PC-3 (cell line): ENCODE measurements around the gene PITPNB. TPM values are rescaled to one million over a fixed set of nuclear protein-coding genes. Genes with fewer than 3 reads are reported as not detected.

Experiments
- ATAC-seq: fragments of 200-7000 bp; cut with Tn5 transposase; 2 replicates; pipeline ENCODE4 v1.9.1; 2020; ENCODE audit warnings: mild to moderate bottlenecking, moderate library complexity
- Bru-seq: library from RNA; stranded (reverse); fragments of 400-500 nt; gene quantifications from one replicate; lab custom pipeline; 2021; lab: Mats Ljungman, UMichigan
- BruChase-seq, 2 experiments: library from RNA; stranded (reverse); fragments of 400-500 nt; gene quantifications; one replicate each; lab custom pipeline; 2021; lab: Mats Ljungman, UMichigan
- BruUV-seq: library from RNA; stranded (reverse); fragments of 400-500 nt; replicated peaks from 2 replicates; lab custom pipeline; 2021; lab: Mats Ljungman, UMichigan
- CTCF ChIA-PET: fragments of 300-600 bp; sonication (Branson Sonifier 250); formaldehyde crosslinking; loops from one replicate; lab custom pipeline; 2022; ENCODE audit warnings: antibody characterized with exemption; lab: Charles Lee
- POLR2A ChIA-PET: fragments of 300-600 bp; sonication (Branson Sonifier 250); formaldehyde crosslinking; loops from one replicate; lab custom pipeline; 2022; ENCODE audit warnings: antibody characterized with exemption; ENCODE audit not compliant: unreplicated experiment; lab: Charles Lee
- DNase-seq: peaks from one replicate; pipeline ENCODE4 v3.0.0-alpha.2; 2015
- H2AFZ ChIP-seq: fragments of 300-600 bp; sonication (generic); 2 replicates; pipeline ENCODE4 v1.6.0; 2016; ENCODE audit warnings: antibody characterized with exemption, low read length
- H3F3A ChIP-seq: fragments of 300-600 bp; sonication (generic); one replicate; pipeline ENCODE4 v1.6.0; 2017; ENCODE audit warnings: antibody characterized with exemption, low read length, control low read depth, mild to moderate bottlenecking; ENCODE audit not compliant: unreplicated experiment
- H3K27ac ChIP-seq: fragments of 300-600 bp; sonication (generic); 2 replicates; pipeline ENCODE4 v1.5.1; 2016; ENCODE audit warnings: mild to moderate bottlenecking, low read length
- H3K27me3 ChIP-seq: fragments of 300-600 bp; sonication (generic); 2 replicates; pipeline ENCODE4 v1.6.1; 2016; ENCODE audit warnings: low read length, mixed read lengths
- H3K36me3 ChIP-seq: fragments of 300-600 bp; sonication (generic); 2 replicates; pipeline ENCODE4 v1.6.1; 2016; ENCODE audit warnings: low read depth, mixed run types, low read length, mixed read lengths
- H3K4me1 ChIP-seq: fragments of 300-600 bp; sonication (generic); 2 replicates; pipeline ENCODE4 v1.5.1; 2016; ENCODE audit warnings: low read length; ENCODE audit not compliant: insufficient read depth
- H3K4me2 ChIP-seq: fragments of 300-600 bp; sonication (generic); 2 replicates; pipeline ENCODE4 v1.6.0; 2016; ENCODE audit warnings: low read length
- H3K4me3 ChIP-seq: fragments of 300-600 bp; sonication (generic); 2 replicates; pipeline ENCODE4 v1.5.1; 2016; ENCODE audit warnings: mild to moderate bottlenecking, low read length, mixed read lengths
- H3K79me2 ChIP-seq: fragments of 300-600 bp; sonication (generic); 2 replicates; pipeline ENCODE4 v1.6.1; 2017; ENCODE audit warnings: low read length, mixed read lengths
- H3K9ac ChIP-seq: fragments of 300-600 bp; sonication (generic); 2 replicates; pipeline ENCODE4 v1.6.0; 2016; ENCODE audit warnings: mild to moderate bottlenecking, low read length
- H3K9me2 ChIP-seq: fragments of 300-600 bp; sonication (generic); replicated peaks from 2 replicates; pipeline ENCODE4 v1.6.1; 2016; ENCODE audit warnings: mixed run types, low read length, mixed read lengths
- H3K9me3 ChIP-seq: fragments of 300-600 bp; sonication (generic); 2 replicates; pipeline ENCODE4 v1.6.1; 2016; ENCODE audit warnings: low read length, mixed read lengths
- H4K20me1 ChIP-seq: fragments of 300-600 bp; sonication (generic); 2 replicates; pipeline ENCODE4 v1.6.1; 2016; ENCODE audit warnings: low read length, mixed read lengths
- EZH2 ChIP-seq: fragments of 300-600 bp; sonication (generic); IDR thresholded peaks from one replicate; pipeline ENCODE4 v1.6.1; 2017; ENCODE audit warnings: antibody characterized with exemption, mild to moderate bottlenecking, low read length; ENCODE audit not compliant: unreplicated experiment
- EZH2phosphoT487 ChIP-seq: fragments of 300-600 bp; sonication (generic); IDR thresholded peaks from 2 replicates; pipeline ENCODE4 v1.6.1; 2018; ENCODE audit warnings: mild to moderate bottlenecking, antibody characterized with exemption, low read length, borderline replicate concordance
- intact Hi-C: fragments of 100-400 bp; cut with micrococcal nuclease; formaldehyde crosslinking; loops from 2 replicates; pipeline ENCODE4 v1.9.0; 2023
- long read RNA-seq: library from polyadenylated mRNA; unstranded; transcript quantifications from one replicate; pipeline ENCODE4 v2.0.0, GENCODE V29; 2021; ENCODE audit not compliant: unreplicated experiment
- total RNA-seq: library from RNA; depleted of rRNA; stranded (reverse); fragments of >200 nt; gene quantifications from 2 replicates; pipeline ENCODE4 v1.2.3, GENCODE V29; 2014; rRNA removed
- TF ChIP-seq, protein P1 (sequence below): fragments of 300-600 bp; sonication (generic); conservative IDR thresholded peaks from 2 replicates; pipeline ENCODE4 v1.5.1; 2017; ENCODE audit warnings: antibody characterized with exemption, low read depth, mild to moderate bottlenecking, low read length

PITPNB gene
- total RNA-seq: 15.3 and 22.7 TPM in 2 replicates
- Bru-seq, nascent RNA: percentile 88 among the genes with signal in this experiment
- BruChase-seq, experiment 1, labeled RNA remaining after a 6-hour chase: percentile 83 among the genes with signal in this experiment
- BruChase-seq, experiment 2, labeled RNA remaining after a 2-hour chase: percentile 90 among the genes with signal in this experiment
- long read RNA-seq, partial matches to known transcripts: 7 of 178 reads
- long read RNA-seq, other reads (novel, unspliced or antisense): 168 of 178 reads

DNA sequence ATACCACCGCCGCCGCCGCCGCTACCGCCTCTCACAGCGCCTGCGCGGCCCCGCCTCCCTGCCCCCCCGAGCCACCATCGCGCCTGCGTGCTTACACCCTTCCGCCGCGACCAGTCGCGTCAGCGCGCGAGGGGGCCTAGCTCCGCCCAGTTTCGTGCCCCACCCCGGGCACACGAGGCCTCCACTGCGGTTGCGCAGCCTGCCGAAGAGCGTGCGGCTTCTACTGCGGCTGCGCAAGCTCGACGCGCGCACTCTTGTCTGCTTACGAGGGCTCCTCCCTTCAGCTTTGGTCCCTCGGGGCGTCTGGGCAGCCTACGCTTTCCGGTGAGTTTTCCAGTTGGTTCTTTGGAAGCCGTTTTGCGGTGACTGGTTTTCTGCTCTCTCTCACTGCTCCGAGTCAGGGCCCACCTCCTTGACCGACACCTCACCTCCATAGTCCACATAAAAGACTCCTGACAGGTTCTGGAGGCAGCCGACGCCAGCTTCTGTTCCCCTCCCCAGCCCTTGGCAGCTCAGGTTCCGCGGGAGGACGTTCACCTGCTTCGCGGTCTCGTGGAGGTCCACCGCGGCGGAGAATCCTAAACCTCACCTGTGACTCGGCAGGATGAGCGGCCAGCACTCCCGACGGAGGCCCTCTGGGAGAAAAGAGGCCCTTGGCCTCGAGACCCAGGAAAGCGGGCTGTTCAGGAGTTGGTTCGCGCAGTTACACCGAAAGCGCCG, at the start of gene PITPNB:
TSS of gene PITPNB (minus strand) at position 35 of the 720 bp plus-strand sequence. CDS start 65 bp downstream, outside the sequence.
- Histone ChIP-seq H3K36me3 (no peaks in the 10 kb centered on the region), H3K9me2 (no peaks in the 10 kb centered on the region), H3K9ac (peak within 1 kb of the TSS; percentile 98), H3K4me1 (peaks cover 24% of the 10 kb centered on the region), H3K9me3 (no peaks in the 10 kb centered on the region), H2AFZ (peak within 1 kb of the TSS; percentile 92), H3F3A (no peaks in the 10 kb centered on the region), H3K4me2 (peak within 1 kb of the TSS; percentile 98), H3K4me3 (peak within 1 kb of the TSS; percentile 91), H4K20me1 (peaks cover 39% of the 10 kb centered on the region), H3K27ac (peak within 1 kb of the TSS; percentile 82), H3K79me2 (peaks cover 83% of the 10 kb centered on the region), H3K27me3 (no peaks in the 10 kb centered on the region)
- ChIA-PET CTCF (no interaction called here), POLR2A (interaction anchor here (0.6 kb wide), 2 partner anchors 11 to 445 kb away, joined by 6 to 7 read pairs; no protein-coding TSS in a partner anchor)
- ATAC-seq: peak; percentile 88
- TF ChIP-seq EZH2phosphoT487 (no peak), EZH2 (no peak)
- TF ChIP-seq, protein P1, sequence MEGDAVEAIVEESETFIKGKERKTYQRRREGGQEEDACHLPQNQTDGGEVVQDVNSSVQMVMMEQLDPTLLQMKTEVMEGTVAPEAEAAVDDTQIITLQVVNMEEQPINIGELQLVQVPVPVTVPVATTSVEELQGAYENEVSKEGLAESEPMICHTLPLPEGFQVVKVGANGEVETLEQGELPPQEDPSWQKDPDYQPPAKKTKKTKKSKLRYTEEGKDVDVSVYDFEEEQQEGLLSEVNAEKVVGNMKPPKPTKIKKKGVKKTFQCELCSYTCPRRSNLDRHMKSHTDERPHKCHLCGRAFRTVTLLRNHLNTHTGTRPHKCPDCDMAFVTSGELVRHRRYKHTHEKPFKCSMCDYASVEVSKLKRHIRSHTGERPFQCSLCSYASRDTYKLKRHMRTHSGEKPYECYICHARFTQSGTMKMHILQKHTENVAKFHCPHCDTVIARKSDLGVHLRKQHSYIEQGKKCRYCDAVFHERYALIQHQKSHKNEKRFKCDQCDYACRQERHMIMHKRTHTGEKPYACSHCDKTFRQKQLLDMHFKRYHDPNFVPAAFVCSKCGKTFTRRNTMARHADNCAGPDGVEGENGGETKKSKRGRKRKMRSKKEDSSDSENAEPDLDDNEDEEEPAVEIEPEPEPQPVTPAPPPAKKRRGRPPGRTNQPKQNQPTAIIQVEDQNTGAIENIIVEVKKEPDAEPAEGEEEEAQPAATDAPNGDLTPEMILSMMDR: no peak
- BruUV-seq: TSS peak; percentile 73
- intact Hi-C loops: loop anchor here (10.0 kb wide), 1 partner anchor 55 kb away; no protein-coding TSS in a partner anchor
- peak; percentile 96 for DNase-seq

DNA sequence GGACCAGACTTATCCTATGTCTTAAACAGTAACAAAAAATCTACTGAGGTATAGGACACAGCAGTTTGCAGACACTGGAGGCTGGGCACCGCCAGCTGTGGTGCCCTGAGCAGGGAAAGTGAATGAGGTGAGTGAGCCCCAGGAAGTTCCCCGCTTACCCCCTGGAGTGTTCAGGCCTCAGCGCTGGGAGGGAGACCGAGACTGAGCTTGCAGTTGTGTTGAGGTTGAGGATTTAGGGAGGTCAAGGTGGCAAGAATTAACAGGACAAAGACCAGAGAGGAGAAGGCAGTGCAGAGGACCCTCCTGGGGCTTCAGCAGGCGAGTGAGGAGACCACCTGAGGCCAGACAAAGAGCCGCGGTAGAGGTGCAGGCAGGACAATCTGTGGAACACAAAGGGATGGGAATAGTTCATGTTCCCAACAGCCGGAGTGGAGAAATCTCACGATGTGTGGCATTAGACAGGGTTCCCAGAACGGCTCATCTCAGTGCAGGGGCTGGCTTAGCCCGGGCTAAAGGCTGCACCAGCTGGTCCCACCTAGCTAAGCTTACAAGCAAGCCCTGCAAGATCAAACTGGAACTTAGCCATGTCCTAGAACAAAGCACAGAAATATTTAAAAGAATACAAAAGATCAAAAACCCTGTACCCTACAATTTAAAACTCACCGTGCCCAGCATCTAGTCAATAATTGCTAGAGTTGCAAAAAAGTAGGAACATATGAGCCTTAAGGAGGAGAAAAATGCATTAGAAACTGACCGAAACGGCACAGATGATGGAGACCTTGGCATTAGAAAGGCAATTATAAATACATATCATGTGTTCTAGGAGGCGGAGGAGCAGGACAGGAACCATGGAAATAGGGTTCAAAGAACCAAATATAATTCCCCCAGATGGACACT, 47.4 kb upstream of the PITPNB start:
- TF ChIP-seq, protein P1: no peak
- TF ChIP-seq EZH2 (no peak), EZH2phosphoT487 (no peak)
- Histone ChIP-seq H3K9me3 (peaks cover 8% of the 10 kb centered on the region; the same call in 1 of the 2 replicates), H3K4me1 (peaks cover 7% of the 10 kb centered on the region; the same call in 1 of the 2 replicates), H3K9me2 (no peaks in the 10 kb centered on the region), H3F3A (no peaks in the 10 kb centered on the region), H2AFZ (no peak overlapping the region), H3K27me3 (no peaks in the 10 kb centered on the region), H3K4me2 (no peak overlapping the region), H4K20me1 (no peaks in the 10 kb centered on the region), H3K27ac (no peak overlapping the region), H3K36me3 (no peaks in the 10 kb centered on the region), H3K79me2 (no peaks in the 10 kb centered on the region), H3K4me3 (no peak overlapping the region), H3K9ac (no peak overlapping the region)
- no peak for ATAC-seq
- intact Hi-C loops: no loop called here
- CTCF ChIA-PET: no interaction called here
- no TSS peak for BruUV-seq
- POLR2A ChIA-PET: no interaction called here
- DNase-seq: no peak
